HepG2 (cell line): ENCODE data around the gene VGLL4. TPM values are rescaled to one million over a fixed set of nuclear protein-coding genes. Genes with fewer than 3 reads are reported as not detected.

ENCODE experiments used
- ATAC-seq: fragments of 200-7000 bp; cut with Tn5 transposase; 3 replicates; pipeline ENCODE4 v1.9.1; 2020; ENCODE audit warnings: mild to moderate bottlenecking, moderate library complexity
- BruUV-seq: library from RNA; stranded (reverse); fragments of 400-500 nt; replicated peaks from 2 replicates; lab custom pipeline; 2021; lab: Mats Ljungman, UMichigan
- CTCF ChIA-PET: fragments of 300-600 bp; formaldehyde crosslinking; extraction: SDS; loops from one replicate; lab custom pipeline; 2021; ENCODE audit warnings: low total read pairs, inconsistent platforms, low intra/inter-chr PET ratio; lab: Yijun Ruan, JAX
- POLR2A ChIA-PET: fragments of 350-600 bp; sonication (Branson Sonifier 250); formaldehyde crosslinking; loops from one replicate; lab custom pipeline; 2020; ENCODE audit warnings: antibody characterized with exemption, inconsistent platforms; lab: Yijun Ruan, JAX
- DNase-seq: peaks from one replicate; pipeline ENCODE4 v3.0.0-alpha.2; 2015; ENCODE audit warnings: low spot score
- FAIRE-seq: peaks from 3 replicates; lab custom pipeline; 2011; peaks lifted over from hg19 to GRCh38; lab: Jason Lieb, UNC
- H2AFZ ChIP-seq: one replicate; pipeline ENCODE4 v1.6.1; 2011; ENCODE audit warnings: low read length, inconsistent platforms
- H3K27ac ChIP-seq: fragments of 300-600 bp; 3 replicates; pipeline ENCODE4 v1.8.0; 2011; ENCODE audit warnings: mixed run types, mild to moderate bottlenecking, mixed read lengths, low read length, inconsistent platforms; ENCODE audit not compliant: insufficient read depth; ENCODE audit errors: extremely low read length
- H3K27me3 ChIP-seq, 2 experiments: fragments of 200-600 bp in 1 of 2; 2 replicates in 1 of 2; 3 replicates in 1 of 2; pipeline versions ENCODE4 v1.6.0 to v1.8.0; 2011; ENCODE audit warnings: low read length in 2 of 2, mild to moderate bottlenecking in 2 of 2, moderate library complexity in 2 of 2, inconsistent platforms in 1 of 2; ENCODE audit not compliant: insufficient read depth in 2 of 2, control insufficient read depth in 1 of 2
- H3K36me3 ChIP-seq, 2 experiments: fragments of 200-600 bp in 1 of 2; replicated peaks in 1 of 2; 2 replicates in 1 of 2; 3 replicates in 1 of 2; pipeline versions ENCODE4 v1.5.1 to v1.8.0; 2011; ENCODE audit warnings: low read length in 2 of 2, inconsistent platforms in 1 of 2; ENCODE audit not compliant: insufficient read depth in 2 of 2, control insufficient read depth in 1 of 2
- H3K4me1 ChIP-seq: 2 replicates; pipeline ENCODE4 v1.5.1; 2012; ENCODE audit warnings: low read length, inconsistent platforms; ENCODE audit not compliant: insufficient read depth
- H3K4me2 ChIP-seq: 2 replicates; pipeline ENCODE4 v1.6.0; 2011; ENCODE audit warnings: low read depth, low read length, inconsistent platforms
- H3K4me3 ChIP-seq, 3 experiments: fragments of 200-600 bp in 1 of 3; sonication (generic), shearing (Covaris generic) in 1 of 3; replicated peaks in 1 of 3; 2 replicates each; pipeline ENCODE4 v1.5.1; 2011 to 2016; ENCODE audit warnings: low read length in 3 of 3, inconsistent platforms in 2 of 3, low read depth in 2 of 3, mild to moderate bottlenecking in 2 of 3, control low read depth in 1 of 3, mixed read lengths in 1 of 3; ENCODE audit not compliant: insufficient read depth in 1 of 3
- H3K79me2 ChIP-seq: one replicate; pipeline ENCODE4 v1.6.1; 2011; ENCODE audit warnings: low read length, inconsistent platforms; ENCODE audit not compliant: insufficient read depth
- H3K9ac ChIP-seq: 2 replicates; pipeline ENCODE4 v1.6.0; 2011; ENCODE audit warnings: mild to moderate bottlenecking, low read depth, low read length, inconsistent platforms; ENCODE audit not compliant: insufficient read depth
- H3K9me3 ChIP-seq: 2 replicates; pipeline ENCODE4 v1.5.1; 2012; ENCODE audit warnings: mild to moderate bottlenecking, low read length
- H4K20me1 ChIP-seq: 2 replicates; pipeline ENCODE4 v1.6.0; 2011; ENCODE audit warnings: inconsistent platforms, mild to moderate bottlenecking, low read length, moderate library complexity; ENCODE audit not compliant: insufficient read depth
- FIP1L1 ChIP-seq: fragments of 200-400 bp; formaldehyde crosslinking; IDR thresholded peaks from 2 replicates; pipeline ENCODE4 v1.6.1; 2018; ENCODE audit warnings: low read depth, mild to moderate bottlenecking, low read length, moderate library complexity, borderline replicate concordance; ENCODE audit not compliant: insufficient read depth
- GTF2F1 ChIP-seq: fragments of 150-350 bp; IDR thresholded peaks from 2 replicates; pipeline ENCODE4 v1.6.1; 2014; ENCODE audit warnings: low read length
- RBM22 ChIP-seq: fragments of 200-400 bp; formaldehyde crosslinking; optimal IDR thresholded peaks from 2 replicates; pipeline ENCODE3; 2017; ENCODE audit warnings: mild to moderate bottlenecking, low read length, moderate library complexity
- SMAD9 ChIP-seq: sonication (generic); formaldehyde crosslinking; IDR thresholded peaks from 2 replicates; pipeline ENCODE4 v1.5.1; 2020; ENCODE audit warnings: mild to moderate bottlenecking, missing genetic modification reagents
- ZMYM4 ChIP-seq: sonication (generic); formaldehyde crosslinking; IDR thresholded peaks from 2 replicates; pipeline ENCODE4 v1.8.1; 2023; ENCODE audit warnings: mild to moderate bottlenecking, missing genetic modification reagents
- ZNF10 ChIP-seq: sonication (generic); formaldehyde crosslinking; IDR thresholded peaks from 2 replicates; pipeline ENCODE4 v1.4.0; 2020; ENCODE audit warnings: mild to moderate bottlenecking, low read depth, missing genetic modification reagents, borderline replicate concordance
- ZNF138 ChIP-seq: sonication (generic); formaldehyde crosslinking; IDR thresholded peaks from 2 replicates; pipeline ENCODE4 v1.5.0; 2020; ENCODE audit warnings: mild to moderate bottlenecking, low read depth, missing genetic modification reagents
- ZNF577 ChIP-seq: sonication (generic); formaldehyde crosslinking; IDR thresholded peaks from 2 replicates; pipeline ENCODE4 v1.4.0; 2020; ENCODE audit warnings: mild to moderate bottlenecking, low read depth, missing genetic modification reagents, borderline replicate concordance
- ZNF850 ChIP-seq: sonication (generic); formaldehyde crosslinking; conservative IDR thresholded peaks from 2 replicates; pipeline ENCODE4 v1.9.0; 2021; ENCODE audit warnings: mild to moderate bottlenecking, missing genetic modification reagents
- WGBS: methylation state at CpG from one replicate; pipeline ENCODE4 v1.1.6; 2017; ENCODE audit warnings: low lambda C conversion rate; 5-methylcytosine and 5-hydroxymethylcytosine counted together
- in situ Hi-C: cut with HindIII; loops from 2 replicates; pipeline ENCODE4 v1.10.0; 2017; ENCODE audit warnings: low pct_unique_long_range_greater_than_20kb; ENCODE audit not compliant: extremely low pct_ligation_motif_present
- intact Hi-C: fragments of 100-400 bp; cut with micrococcal nuclease; formaldehyde crosslinking; loops from one replicate; pipeline ENCODE4 v1.10.0; 2022; ENCODE audit not compliant: unreplicated experiment
- polyA plus RNA-seq, 8 experiments: library from polyadenylated mRNA; depleted of rRNA in 3 of 8; stranded (reverse) in 7 of 8; unstranded in 1 of 8; fragments of >200 nt; fragmentation: Illumina TruSeq in 4 of 8; extraction: Trizol in 4 of 8; gene quantifications; 2 replicates each; pipeline versions ENCODE4 v1.2.1 to v1.2.3, GENCODE V29; 2011 to 2016; ENCODE audit warnings: low read depth in 4 of 8, missing spikeins in 1 of 8, mixed read lengths in 1 of 8; ENCODE audit not compliant: insufficient read depth in 1 of 8
- total RNA-seq, 5 experiments: library from RNA; depleted of rRNA; stranded (reverse); fragments of >200 nt; fragmentation: Illumina TruSeq; extraction: Trizol; gene quantifications; 2 replicates each; pipeline ENCODE4 v1.2.3, GENCODE V29; 2016; ENCODE audit warnings: low read depth in 1 of 5
- TF ChIP-seq, protein P1 (sequence below): sonication (generic); formaldehyde crosslinking; IDR thresholded peaks from 2 replicates; pipeline ENCODE4 v1.4.0; 2020; ENCODE audit warnings: missing genetic modification reagents
- TF ChIP-seq, protein P2 (sequence below): sonication (generic); formaldehyde crosslinking; IDR thresholded peaks from 2 replicates; pipeline ENCODE4 v1.4.0; 2020; ENCODE audit warnings: missing genetic modification reagents; ENCODE audit errors: not compliant biosample characterization
- TF ChIP-seq, protein P3 (sequence below): sonication (generic); formaldehyde crosslinking; IDR thresholded peaks from 2 replicates; pipeline ENCODE4 v1.4.0; 2020; ENCODE audit warnings: mild to moderate bottlenecking, missing genetic modification reagents

VGLL4 gene
- total and polyA plus RNA-seq, 2 of the 13 experiments (the other 11 are each of a cell fraction or from before 2014, with no cell fraction given), result 23.2 to 39.0 TPM

DNA sequence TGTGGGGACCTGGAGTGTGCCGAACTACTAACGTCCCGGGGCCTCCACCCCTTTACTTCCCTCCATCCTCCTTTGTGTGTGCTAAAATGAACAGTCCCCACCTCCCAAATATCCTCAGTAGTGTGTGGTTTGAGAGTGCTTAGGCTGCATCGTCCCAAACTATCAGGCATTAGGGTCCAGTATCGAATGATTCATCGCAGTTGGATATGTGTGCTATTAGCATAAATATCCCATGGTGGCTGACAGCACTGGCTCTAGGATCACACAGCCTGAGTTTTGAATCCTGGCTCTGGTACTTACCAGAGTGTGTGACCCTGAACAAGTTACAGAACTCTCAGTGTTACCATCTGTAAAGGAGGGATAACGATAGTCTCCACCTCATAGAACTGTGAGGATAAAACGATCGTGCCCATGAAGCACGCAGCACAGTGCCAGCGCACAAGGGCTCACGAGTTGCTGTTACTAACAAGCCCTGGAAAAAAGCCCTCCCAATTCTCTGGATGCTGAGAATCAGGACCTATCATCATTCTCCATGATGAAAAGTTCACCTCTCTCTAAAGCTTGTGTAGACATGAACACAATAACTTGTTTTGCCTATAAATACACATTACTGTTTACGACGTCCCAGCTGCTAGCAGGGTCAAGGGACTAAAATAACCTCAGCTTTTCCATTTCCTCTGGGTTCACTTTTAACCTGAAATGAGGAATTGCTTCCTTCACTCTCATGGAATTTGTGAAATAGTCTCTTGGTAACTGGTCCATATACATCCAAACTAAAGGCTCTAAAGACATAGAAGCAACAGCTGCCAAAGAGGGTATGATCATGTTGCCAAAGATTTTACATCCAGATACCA is 51.0 kb downstream of the VGLL4 start (continued):
- TF ChIP-seq, protein P1, sequence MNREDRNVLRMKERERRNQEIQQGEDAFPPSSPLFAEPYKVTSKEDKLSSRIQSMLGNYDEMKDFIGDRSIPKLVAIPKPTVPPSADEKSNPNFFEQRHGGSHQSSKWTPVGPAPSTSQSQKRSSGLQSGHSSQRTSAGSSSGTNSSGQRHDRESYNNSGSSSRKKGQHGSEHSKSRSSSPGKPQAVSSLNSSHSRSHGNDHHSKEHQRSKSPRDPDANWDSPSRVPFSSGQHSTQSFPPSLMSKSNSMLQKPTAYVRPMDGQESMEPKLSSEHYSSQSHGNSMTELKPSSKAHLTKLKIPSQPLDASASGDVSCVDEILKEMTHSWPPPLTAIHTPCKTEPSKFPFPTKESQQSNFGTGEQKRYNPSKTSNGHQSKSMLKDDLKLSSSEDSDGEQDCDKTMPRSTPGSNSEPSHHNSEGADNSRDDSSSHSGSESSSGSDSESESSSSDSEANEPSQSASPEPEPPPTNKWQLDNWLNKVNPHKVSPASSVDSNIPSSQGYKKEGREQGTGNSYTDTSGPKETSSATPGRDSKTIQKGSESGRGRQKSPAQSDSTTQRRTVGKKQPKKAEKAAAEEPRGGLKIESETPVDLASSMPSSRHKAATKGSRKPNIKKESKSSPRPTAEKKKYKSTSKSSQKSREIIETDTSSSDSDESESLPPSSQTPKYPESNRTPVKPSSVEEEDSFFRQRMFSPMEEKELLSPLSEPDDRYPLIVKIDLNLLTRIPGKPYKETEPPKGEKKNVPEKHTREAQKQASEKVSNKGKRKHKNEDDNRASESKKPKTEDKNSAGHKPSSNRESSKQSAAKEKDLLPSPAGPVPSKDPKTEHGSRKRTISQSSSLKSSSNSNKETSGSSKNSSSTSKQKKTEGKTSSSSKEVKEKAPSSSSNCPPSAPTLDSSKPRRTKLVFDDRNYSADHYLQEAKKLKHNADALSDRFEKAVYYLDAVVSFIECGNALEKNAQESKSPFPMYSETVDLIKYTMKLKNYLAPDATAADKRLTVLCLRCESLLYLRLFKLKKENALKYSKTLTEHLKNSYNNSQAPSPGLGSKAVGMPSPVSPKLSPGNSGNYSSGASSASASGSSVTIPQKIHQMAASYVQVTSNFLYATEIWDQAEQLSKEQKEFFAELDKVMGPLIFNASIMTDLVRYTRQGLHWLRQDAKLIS (CRISPR knock-in tag), result no peak
- TF ChIP-seq GTF2F1, result no peak
- TF ChIP-seq, protein P2, sequence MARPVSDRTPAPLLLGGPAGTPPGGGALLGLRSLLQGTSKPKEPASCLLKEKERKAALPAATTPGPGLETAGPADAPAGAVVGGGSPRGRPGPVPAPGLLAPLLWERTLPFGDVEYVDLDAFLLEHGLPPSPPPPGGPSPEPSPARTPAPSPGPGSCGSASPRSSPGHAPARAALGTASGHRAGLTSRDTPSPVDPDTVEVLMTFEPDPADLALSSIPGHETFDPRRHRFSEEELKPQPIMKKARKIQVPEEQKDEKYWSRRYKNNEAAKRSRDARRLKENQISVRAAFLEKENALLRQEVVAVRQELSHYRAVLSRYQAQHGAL, result no peak
- TF ChIP-seq, all 625 proteins: peak for 0

DNA sequence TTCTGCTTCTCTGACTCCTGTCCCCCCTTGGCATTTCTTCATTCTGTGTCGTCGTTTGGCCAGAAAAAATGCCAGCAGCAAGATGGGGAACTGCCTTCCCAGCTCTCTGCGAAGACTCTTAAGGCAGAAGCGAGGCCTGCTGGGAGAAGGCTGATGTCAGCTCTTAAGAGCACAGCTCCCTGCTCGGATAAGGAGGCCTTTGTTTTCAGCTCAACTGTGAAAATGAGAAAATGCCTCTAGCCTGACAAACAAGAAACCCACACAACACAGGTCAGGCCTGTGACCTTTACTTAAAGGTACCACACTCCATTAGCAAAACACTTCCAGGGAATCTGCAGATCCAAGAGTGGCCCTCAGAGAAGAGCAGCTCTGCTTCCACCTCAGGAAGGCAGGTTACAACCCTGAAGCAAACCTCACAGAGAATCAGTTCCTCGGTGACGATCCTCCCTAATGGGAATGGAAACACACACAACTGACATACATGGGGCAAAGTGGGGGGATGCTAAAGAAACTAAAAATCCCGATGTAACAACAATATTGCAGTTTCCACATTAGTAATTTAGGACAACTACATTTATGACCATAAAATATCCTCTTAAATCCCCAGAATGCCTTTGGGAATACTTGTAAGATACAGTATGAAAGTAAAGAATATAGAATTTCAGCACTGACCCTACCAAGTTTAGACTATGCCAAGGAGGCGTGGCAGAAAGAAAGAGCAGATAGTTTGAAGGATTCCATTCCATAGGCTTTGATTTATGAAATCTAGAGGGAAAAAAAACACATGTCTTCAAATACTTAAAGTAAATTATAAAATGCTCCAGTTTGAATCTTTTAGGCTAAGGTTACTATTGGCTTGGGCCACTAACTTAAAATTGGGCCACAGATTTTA is 52.1 kb downstream of the VGLL4 start:
- in situ Hi-C loops (loop anchor here (5.0 kb wide), 1 partner anchor 51 kb away; the partner anchor contains the start of gene VGLL4), intact Hi-C loops (loop anchor here (1.0 to 2.0 kb wide), 2 partner anchors 27 to 51 kb away; no protein-coding TSS in a partner anchor)
- no TSS peak for BruUV-seq
- POLR2A ChIA-PET, result interaction anchor here (0.7 to 1.8 kb wide), 5 partner anchors 9 to 52 kb away, joined by 3 to 10 read pairs (median 4); partner anchors contain the start of gene VGLL4
- H4K20me1 ChIP-seq, result peaks cover 35% of the 10 kb centered on the region
- no peak overlapping the region for H2AFZ ChIP-seq
- DNase-seq (peak; percentile 82), ATAC-seq (peak; percentile 82), FAIRE-seq (peak; percentile 93)
- H3K9me3 ChIP-seq, result no peaks in the 10 kb centered on the region
- CTCF ChIA-PET, result no interaction called here
- H3K79me2 ChIP-seq, result peaks cover 88% of the 10 kb centered on the region
- no peak overlapping the region for H3K4me3 ChIP-seq
- 48% methylated on average over 9 of the region's 9 CpGs for WGBS
- H3K9ac ChIP-seq, result peak overlapping the region; percentile 1; the same call in 1 of the 2 replicates
- peak overlapping the region; percentile 22 for H3K4me2 ChIP-seq
- peak overlapping the region; percentile 41 for H3K27ac ChIP-seq
- H3K36me3 ChIP-seq, result peaks cover 14 to 39% of the 10 kb centered on the region in 2 experiments
- no peaks in the 10 kb centered on the region for H3K27me3 ChIP-seq
- peaks cover 78% of the 10 kb centered on the region for H3K4me1 ChIP-seq
- no peak for TF ChIP-seq FIP1L1
- peak; percentile 24; the same call in 1 of the 2 replicates for TF ChIP-seq ZMYM4
- TF ChIP-seq, protein P3, sequence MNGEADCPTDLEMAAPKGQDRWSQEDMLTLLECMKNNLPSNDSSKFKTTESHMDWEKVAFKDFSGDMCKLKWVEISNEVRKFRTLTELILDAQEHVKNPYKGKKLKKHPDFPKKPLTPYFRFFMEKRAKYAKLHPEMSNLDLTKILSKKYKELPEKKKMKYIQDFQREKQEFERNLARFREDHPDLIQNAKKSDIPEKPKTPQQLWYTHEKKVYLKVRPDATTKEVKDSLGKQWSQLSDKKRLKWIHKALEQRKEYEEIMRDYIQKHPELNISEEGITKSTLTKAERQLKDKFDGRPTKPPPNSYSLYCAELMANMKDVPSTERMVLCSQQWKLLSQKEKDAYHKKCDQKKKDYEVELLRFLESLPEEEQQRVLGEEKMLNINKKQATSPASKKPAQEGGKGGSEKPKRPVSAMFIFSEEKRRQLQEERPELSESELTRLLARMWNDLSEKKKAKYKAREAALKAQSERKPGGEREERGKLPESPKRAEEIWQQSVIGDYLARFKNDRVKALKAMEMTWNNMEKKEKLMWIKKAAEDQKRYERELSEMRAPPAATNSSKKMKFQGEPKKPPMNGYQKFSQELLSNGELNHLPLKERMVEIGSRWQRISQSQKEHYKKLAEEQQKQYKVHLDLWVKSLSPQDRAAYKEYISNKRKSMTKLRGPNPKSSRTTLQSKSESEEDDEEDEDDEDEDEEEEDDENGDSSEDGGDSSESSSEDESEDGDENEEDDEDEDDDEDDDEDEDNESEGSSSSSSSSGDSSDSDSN (CRISPR knock-in tag), result no peak
- TF ChIP-seq ZNF577, result no peak
- TF ChIP-seq RBM22, result no peak
- TF ChIP-seq SMAD9 (CRISPR knock-in tag), result no peak
- no peak for TF ChIP-seq ZNF10
- no peak for TF ChIP-seq ZNF850 (CRISPR knock-in tag)
- TF ChIP-seq ZNF138 (CRISPR knock-in tag), result no peak
